ENCODE data around the gene IPO13.

IPO13 gene

DNA sequence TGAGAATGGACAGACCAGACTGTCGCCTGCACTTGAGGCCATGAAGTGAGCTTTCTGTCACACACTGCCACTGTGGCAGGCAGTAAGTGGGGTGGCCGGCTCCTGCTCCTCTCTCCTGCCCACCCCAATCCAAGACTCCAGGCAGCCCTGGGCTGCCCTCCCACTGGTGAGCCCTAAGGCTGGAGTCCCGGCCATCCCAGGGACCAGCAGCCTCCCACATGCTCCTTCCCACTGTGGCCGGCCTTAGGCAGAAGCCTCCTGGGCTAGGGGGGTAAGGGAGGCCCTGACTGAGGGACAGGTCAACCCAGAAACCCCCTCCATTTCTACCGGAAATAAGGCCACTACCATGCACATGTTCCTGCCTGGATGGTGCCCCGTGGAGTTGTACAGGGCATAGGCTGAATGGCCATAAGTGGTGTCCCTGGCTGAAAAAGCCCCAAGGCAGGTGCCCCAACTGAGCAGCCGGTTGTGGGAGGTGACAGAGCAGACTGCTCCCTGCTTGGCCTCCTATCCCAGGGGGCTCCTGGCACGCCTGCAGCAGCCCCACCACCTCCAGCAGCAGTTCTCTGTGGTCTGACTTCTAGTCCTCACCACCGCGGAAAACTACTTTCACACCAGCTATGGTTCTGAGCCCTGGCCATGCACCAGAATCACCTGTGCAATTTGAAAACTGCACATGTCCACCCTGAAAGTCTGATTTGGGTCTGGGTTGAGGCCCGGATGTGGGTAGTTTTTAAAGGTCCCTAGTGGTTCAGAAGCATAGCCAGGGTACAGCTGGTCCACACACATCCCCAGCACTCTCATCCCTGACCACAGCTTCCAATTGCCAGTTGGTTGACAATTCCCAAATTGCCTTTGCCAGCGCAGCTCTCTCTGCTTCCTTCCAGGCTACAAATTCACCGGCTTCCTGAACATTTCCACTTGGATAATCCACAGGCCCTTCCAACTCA lies 14.8 kb upstream of the IPO13 start:
- no peak for DNase-seq

GRCh38 chr1:43932786-43933385 lies 13.9 kb upstream of the IPO13 start:
- DNase-seq: no peak

DNA sequence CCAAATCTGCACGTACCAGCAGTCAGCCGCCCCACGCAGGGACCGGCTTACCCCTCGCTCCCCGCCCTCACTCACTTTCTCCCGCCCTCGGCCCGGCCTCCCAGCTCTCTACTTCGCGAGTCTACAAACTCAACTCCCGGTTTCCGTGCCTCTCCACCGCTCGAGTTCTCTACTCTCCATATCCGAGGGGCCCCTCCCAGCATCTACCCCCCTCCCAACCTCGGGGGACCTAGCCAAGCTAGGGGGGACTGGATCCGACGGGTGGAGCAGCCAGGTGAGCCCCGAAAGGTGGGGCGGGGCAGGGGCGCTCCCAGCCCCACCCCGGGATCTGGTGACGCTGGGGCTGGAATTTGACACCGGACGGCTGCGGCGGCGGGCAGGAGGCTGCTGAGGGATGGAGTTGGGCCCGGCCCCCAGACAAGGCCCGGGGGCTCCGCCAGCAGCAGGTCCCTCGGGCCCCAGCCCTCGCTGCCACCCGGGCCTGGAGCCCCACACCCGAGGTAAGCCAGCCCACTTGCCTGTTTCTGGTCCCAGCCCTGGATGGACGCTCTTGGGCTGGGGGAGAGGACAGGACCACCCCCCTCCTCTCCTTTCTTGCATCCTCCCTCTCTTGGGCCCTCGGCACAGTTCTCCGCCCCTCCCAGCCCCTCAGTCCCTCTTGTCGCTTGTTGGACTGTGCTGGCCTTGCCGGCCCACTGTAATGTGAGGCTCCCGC lies 13.2 kb upstream of the IPO13 start, which contains the start of gene ARTN:
TSS of gene ARTN (plus strand) at position 416 of the 715 bp plus-strand sequence. CDS start 1,856 bp downstream, outside the sequence.
- no peak for DNase-seq

- no peak for DNase-seq
Measured at GRCh38 chr1:43934101-43934985, 12.4 kb upstream of the IPO13 start.

DNA sequence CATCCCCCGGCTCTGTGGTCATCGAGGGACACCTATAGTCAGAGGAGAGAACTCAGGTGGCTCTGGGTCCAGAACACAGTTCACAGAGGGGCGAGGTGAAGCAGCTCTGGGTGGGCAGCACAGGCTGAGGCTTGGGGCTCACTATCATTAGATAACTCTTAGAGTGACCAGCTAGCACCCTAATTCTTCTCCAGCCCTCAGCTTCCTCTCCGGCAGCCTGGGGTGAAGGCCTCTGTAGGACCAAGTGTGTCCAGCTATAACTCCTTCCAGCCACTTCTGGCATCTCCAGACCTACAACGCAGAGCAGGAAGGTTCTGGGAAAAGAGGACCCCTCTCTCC lies 11.8 kb upstream of the IPO13 start:
- no peak for DNase-seq

DNA sequence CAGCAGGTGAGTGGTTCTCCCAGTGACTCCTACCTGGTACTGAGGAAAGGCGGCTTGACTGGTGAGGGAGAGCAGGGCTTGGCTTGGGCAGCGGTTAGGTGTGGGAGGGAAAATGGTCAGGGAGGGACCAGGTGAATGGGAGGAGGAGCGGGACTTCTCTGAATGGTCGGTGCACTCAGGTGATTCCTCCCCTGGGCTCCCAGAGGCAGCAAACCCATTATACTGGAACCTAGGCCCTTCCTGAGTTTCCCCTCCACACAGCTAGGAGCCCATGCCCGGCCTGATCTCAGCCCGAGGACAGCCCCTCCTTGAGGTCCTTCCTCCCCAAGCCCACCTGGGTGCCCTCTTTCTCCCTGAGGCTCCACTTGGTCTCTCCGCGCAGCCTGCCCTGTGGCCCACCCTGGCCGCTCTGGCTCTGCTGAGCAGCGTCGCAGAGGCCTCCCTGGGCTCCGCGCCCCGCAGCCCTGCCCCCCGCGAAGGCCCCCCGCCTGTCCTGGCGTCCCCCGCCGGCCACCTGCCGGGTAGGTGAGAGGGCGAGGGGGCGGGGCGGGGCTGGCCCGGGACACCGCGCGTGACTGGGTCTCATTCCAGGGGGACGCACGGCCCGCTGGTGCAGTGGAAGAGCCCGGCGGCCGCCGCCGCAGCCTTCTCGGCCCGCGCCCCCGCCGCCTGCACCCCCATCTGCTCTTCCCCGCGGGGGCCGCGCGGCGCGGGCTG lies 10.9 kb upstream of the IPO13 start:
- DNase-seq: no peak

DNA sequence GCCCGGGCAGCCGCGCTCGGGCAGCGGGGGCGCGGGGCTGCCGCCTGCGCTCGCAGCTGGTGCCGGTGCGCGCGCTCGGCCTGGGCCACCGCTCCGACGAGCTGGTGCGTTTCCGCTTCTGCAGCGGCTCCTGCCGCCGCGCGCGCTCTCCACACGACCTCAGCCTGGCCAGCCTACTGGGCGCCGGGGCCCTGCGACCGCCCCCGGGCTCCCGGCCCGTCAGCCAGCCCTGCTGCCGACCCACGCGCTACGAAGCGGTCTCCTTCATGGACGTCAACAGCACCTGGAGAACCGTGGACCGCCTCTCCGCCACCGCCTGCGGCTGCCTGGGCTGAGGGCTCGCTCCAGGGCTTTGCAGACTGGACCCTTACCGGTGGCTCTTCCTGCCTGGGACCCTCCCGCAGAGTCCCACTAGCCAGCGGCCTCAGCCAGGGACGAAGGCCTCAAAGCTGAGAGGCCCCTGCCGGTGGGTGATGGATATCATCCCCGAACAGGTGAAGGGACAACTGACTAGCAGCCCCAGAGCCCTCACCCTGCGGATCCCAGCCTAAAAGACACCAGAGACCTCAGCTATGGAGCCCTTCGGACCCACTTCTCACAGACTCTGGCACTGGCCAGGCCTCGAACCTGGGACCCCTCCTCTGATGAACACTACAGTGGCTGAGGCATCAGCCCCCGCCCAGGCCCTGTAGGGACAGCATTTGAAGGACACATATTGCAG lies 10.2 kb upstream of the IPO13 start:
- no peak for DNase-seq

DNA sequence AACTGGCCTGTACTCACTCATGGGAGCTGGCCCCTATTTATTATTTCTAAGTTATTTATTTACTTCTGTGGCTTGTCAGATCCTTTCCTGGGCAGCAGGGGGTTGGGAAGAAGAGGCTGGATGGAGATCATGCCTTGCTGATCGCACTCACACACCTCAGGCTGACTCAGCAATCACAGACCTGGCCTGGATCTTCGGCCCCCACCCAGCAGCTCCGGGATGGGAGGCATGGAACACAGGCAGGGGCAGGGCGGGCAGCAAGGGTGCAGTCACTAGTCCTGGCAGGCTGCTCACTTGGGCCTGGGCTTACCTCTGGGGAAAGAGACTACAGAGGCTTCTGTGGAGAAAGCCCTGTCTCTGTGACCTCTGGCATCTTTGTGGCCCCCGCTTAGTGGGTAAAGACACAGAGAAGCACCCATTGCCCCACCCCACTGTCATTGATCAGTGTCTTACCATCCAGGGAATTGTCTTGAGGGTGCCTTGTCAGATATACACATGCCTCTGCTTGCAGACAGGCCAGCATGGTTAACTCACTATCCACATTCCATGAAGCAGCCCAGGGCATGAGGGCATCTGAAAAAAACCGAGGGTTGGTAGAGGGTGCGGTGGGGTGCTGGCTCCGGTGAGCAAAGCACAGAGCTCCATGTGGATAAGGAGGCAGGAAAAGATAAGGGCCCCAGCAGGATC lies 9.4 kb upstream of the IPO13 start:
- DNase-seq: no peak

DNA sequence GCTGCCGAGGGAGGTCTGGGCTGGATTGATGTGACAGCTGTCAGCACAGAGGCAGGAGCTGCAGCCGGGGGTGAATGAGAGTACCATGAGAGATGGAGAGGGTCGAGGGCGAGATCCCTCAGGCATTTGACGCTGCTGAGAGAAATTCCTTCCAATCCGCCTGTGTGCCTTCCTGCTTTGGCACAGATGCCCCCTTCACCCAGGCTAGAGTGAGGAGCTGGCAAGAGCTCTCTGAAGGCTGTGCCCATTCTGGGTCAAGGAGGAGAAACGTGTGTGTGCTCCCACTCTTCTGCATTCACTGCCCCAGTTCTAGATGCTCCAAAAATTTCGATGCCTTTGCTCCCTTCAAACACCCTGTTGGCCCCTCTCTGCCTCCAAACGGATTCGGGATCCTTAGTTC lies 8.4 kb upstream of the IPO13 start:
- no peak for DNase-seq

DNA sequence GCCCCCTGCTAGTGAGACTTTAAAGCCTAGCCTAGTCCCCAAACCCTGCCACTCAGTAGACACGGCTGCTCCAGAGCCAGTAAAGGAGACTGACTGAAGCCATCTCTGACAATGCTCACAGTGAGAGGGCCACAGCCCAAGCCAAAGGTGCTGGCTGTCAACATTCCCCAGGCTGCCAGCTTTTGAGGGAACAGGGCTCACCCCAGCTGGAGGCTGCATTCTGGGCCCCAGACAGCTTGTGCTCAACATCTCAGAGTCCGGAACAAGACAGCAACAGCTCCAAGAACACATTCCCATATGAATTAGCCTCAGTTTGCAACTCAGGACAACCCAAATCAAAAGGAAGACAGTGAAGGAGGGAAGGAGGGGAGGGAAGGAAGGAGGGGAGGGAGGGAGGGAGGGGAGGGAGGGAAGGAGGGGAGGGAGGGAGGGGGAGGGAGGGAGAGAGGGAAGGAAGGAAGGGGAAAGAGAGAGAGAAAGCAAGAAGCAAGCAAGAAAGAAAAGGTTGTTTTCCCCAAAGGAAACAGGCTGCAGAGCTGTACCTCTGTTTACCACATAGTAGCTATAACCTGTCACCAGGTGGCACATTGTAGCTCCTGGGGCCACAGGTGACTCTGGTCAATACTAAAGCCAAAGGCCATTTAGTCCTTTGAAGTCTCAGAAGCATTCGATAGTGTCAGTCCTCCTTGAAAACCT lies 7.7 kb upstream of the IPO13 start:
- no peak for DNase-seq

DNA sequence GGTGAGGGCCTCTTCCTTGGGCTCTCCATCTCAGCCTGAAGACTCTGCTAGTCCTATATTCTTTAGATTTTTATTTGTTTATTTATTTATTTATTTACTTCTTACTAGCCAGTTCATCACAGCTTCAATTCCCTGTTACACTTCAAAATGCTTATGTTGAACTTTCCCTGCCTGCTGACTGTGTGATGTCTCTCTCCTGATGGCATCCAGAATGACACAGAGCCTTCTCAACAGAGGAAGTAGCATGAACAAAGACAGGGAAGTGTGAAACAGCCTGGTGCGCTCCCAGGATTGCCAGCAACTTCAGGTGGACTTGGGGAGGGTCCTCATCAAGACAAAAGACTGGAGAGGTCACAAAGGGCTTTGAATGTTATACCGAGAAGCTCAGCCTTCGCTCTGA lies 4.3 kb upstream of the IPO13 start:
- no peak for DNase-seq

DNA sequence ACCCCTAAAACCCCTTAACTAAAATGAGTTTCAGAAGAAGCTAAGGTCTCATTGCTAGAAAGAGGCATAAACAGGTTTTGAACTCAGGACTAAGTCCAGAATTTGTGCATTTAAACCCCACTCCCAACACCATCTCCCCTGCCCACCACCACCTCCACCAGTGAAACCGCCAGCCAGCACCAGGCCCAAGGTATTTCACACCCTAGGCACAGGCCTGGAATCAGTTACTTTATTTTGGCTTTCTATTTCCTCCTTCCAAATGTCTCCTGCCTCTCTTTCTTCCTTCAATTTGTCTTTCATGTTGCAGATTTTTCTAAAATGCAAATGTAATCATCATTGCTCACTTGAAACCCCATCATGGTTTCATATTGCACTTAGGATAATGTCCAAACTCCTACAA lies 1.9 kb upstream of the IPO13 start:
- DNase-seq: no peak

DNA sequence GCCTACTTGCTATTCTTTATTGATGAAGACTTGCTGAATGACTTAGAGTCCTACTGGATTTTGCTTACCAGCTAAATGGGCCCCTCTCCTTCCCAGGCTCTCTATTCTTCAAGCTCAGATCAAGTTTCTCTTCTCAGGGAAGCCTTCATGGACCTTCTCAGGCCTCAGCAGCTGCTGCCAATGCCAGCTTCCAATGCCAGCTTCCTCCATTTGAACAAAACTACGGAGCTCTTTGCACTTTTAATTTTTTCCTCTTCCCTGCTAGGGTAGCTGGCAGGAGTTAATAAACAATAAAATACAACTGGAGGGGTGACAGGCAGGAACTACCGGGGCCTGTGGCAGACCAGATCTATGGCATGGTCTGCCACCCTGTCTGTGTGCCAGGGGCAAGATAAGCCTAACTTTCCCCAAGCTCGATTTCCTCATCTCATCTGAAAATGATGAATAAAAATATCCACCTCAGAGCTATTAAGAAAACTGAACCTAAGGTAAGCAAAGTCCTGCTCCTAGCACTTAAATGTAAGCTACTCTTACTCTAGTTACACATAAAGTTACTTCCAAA lies 995 bp upstream of the IPO13 start:
- DNase-seq: no peak

GRCh38 chr1:43947061-43947873 lies 517 bp downstream of the IPO13 start:
- no peak for DNase-seq

DNA sequence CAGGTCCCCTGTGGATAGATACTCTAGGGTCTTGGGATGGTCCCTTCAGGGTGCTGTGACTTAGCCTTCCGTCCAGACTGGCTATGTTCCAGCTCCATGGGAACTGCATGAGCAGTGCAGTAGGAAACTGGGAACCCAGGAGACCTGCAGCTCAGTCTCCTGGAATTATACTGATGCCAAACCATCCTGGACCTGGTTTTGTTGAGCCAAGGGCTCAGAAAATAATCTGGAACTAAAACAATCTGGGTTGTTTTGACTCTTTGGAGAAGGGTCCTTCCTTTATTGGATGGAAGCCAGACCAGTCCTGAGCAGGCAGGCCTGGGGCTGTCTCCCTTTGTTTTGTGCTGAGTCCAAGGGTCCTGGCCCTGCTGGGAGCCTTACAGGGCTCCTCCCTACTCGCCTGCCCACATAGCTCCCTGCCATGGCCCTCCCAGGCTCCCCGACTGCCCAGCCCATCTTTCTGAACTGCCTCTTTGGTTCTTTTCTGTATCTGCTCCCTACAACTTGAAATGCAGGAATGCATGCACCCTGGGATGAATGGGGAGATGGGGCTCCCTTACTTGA lies 1.2 kb downstream of the IPO13 start:
- DNase-seq: no peak

DNA sequence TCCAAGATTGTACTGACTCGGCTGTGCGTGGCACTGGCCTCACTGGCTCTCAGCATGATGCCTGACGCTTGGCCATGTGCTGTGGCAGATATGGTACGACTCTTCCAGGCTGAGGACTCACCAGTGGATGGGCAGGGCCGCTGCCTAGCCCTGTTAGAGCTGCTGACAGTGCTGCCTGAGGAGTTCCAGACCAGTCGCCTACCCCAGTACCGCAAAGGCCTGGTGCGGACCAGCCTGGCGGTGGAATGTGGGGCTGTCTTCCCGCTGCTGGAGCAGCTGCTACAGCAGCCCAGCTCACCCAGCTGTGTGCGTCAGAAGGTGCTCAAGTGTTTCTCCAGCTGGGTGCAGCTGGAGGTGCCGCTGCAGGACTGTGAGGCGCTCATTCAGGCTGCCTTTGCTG lies 2.9 kb downstream of the IPO13 start:
- DNase-seq: no peak

- no peak for DNase-seq
Measured at GRCh38 chr1:43951021-43951985, 4.6 kb downstream of the IPO13 start.
